GM11168 (cell line): ENCODE results near the gene ANGPTL1.
"Not testable (repeated sequence)": the region's sequence is repeated elsewhere in the genome, so short reads cannot be mapped to it uniquely, and the experiment has no call there.

Experiments
- in situ Hi-C: fragments of 300-500 bp; cut with MboI; formaldehyde crosslinking; loops from one replicate; pipeline ENCODE4 v1.12.0; 2022; ENCODE audit warnings: low sequenced_read_pairs; ENCODE audit not compliant: unreplicated experiment

Gene ANGPTL1

DNA sequence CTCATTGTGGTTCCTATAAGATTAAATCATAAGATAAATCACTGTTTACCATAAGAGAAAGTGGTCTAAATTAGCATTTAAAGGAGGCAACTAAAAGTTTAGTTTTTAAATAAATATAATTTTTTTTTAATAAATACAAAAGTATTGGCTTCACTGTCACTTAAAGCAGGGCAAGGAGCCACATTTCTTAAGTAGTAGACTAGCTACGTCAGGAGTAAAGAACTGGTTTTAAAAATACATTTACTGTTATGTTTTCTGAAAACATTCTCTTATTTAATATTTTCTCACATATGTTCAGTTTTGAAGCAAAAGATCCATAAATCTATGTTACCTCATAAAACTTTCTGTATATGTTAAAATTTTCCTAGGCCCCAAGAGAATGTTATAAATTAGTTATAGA lies 2.2 kb downstream of the ANGPTL1 start:
- in situ Hi-C loops, result no loop called here

DNA sequence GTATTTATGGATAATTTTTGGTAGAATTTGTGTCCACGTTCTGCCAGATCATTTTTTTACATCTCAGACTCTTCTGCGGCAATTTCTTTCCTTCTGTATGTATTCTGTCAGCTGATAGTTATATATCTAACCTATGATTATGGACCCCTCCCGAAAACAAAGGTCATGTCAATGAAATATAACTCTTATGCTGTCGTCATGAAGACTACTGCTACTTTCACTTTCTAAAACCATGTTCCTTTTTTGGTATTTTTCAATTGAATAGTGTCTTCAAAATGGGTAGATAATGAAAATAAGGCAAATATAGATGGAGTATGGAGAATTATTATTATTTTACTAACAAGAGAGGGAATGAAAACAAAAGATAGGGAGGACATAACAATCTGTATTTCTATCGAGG lies 3.2 kb downstream of the ANGPTL1 start:
- in situ Hi-C loops, result no loop called here

DNA sequence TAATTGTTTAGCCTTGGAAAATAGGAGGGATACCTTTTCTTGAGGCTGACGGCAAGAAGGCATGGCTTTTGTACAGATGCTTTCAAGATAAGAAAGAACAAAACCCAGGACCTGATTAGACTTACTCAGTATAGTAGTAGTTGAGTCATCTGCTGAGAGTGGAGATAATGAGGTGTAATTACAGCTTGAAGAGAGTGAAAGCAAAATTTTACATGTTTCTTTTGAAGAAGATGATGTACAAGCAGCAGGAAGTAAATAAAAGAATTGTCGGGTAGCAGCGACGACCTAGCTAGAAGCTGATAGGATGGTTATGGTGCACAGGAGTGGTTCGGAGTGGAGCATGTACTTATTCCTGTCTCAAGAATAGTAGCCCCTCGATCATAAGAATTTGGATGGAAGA lies 6.6 kb downstream of the ANGPTL1 start:
- in situ Hi-C loops, result no loop called here

DNA sequence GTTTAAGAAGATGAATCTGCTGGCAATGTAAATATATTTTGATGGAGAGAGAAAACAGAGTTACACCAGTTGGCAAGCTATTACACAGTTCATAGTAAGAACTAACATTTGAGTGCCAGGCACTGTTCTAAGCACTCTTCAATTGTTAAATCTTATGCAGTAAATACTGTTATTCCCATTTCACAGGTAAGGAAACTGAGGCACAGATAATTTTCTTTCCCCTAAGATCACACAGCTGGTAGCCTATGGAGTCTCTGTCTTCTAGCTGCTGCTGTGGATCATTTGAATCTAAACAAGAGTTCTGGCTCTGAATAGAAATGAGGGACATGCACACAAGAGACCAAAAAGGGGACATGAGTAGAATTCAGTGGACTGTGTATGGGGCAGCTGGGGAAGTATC lies 8.0 kb downstream of the ANGPTL1 start:
- in situ Hi-C loops, result no loop called here

DNA sequence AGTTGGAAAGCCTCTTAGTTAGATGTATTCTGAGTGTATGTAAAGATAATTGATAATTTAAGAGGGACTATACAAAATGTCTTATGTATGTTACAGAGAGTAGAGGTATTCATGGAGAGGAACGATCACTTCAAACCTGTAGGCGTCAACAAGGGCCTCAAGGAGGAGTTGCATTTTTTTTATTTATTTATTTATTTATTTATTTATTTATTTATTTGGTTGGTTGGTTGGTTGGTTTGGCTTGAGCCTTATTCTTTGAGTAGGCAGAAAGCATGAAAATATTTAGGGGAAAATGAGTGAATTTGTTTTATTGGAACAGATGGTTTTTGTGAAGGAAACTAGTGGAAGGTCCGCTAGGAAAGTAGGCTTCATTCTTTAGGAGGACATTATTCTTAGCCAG lies 8.5 kb downstream of the ANGPTL1 start:
- in situ Hi-C loops, result no loop called here

GRCh38 chr1:178857126-178857525 lies 13.8 kb downstream of the ANGPTL1 start:
- in situ Hi-C loops, result no loop called here

GRCh38 chr1:178849918-178850317 lies 21.0 kb downstream of the ANGPTL1 start:
- in situ Hi-C loops, result no loop called here

DNA sequence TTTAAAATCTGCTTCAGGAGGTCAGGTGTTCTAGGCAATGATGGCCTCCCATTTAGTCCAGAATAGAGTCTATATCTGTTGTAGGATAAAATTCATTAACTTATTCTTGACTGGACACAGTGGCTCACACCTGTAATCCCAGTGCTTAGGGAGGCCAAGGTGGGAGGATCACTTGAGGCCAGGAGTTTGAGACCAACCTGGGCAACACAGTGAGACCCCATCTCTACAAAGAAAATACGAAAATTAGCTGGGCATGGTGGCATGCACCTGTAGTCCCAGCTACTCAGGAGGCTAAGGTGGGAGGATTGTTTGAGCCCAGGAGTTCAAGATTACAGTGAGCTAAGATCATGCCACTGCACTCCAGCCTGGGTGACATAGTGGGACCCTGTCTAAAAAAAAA lies 23.0 kb downstream of the ANGPTL1 start:
- in situ Hi-C loops, result not testable (repeated sequence)

DNA sequence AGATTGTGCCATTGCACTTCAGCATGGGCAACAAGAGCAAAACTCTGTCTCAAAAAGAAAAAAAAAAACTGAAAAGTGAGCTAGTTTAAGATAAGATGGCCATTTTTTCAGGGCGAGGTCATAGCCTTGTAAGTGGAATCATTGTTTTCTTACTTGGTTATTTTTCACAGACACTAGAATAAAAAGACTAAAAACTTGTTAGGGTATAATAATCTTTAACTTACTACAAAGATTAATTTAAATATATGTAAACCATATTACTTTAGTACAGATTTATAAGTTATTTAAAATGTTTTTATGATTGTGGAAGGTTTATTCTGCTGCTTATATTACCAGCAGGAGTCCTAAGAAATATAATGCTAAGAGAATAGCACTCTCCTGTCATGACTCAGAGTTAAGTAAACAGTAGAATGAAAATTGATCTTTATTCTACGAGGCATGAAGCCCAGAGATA lies 23.5 kb downstream of the ANGPTL1 start:
- in situ Hi-C loops, result no loop called here

GRCh38 chr1:178846306-178846705 lies 24.6 kb downstream of the ANGPTL1 start:
- in situ Hi-C loops, result no loop called here

GRCh38 chr1:178844436-178844835 lies 26.4 kb downstream of the ANGPTL1 start:
- in situ Hi-C loops, result no loop called here

GRCh38 chr1:178825167-178825566 lies 45.7 kb downstream of the ANGPTL1 start:
- in situ Hi-C loops, result no loop called here

- in situ Hi-C loops, result no loop called here
These were observed 49.6 kb downstream of the ANGPTL1 start for GRCh38 chr1:178821134-178821866.

- in situ Hi-C loops, result no loop called here
These were observed 51.8 kb downstream of the ANGPTL1 start for GRCh38 chr1:178819123-178819522.

GRCh38 chr1:178818416-178818815 lies 52.5 kb downstream of the ANGPTL1 start:
- in situ Hi-C loops, result no loop called here

- in situ Hi-C loops, result no loop called here
These were observed 60.3 kb downstream of the ANGPTL1 start for GRCh38 chr1:178810585-178810984.

- in situ Hi-C loops, result no loop called here
These were observed 62.3 kb downstream of the ANGPTL1 start for GRCh38 chr1:178808529-178808928.

DNA sequence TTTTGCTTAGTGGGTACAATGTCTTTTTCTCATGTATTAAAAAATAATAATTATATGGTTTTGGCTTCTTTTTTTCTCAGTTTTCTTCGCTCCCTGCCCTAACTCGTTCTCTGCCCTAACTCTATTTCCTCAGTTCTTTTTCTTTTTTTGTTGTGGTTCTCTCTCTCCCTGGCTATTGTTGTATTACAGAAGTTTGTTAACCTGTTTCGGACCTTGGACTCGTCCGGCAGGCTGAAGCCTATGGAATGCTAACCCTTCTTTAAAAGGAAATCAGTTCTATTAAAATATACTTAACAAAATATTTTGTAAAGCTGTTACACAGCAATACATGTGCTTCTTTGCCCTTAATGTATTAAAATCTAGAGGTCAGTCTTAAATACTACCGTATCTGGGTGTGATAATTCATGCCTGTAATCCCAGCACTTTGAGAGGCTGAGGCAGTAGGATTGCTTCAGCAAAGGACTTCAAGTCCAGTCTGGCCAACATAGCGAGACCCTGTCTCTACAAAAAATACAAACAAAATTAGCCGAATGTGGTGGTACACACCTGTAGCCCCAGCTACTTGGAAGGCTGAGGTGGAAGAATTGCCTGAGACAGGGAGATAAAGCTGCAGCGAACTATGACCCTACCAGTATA lies 64.1 kb downstream of the ANGPTL1 start:
- in situ Hi-C loops, result no loop called here

- in situ Hi-C loops, result no loop called here
These were observed 68.0 kb downstream of the ANGPTL1 start for GRCh38 chr1:178802873-178803272.
